Ovary (tissue), 9 donors: ENCODE results near the gene VAMP5. TPM values are rescaled to one million over a fixed set of nuclear protein-coding genes. Genes with fewer than 3 reads are reported as not detected.

Source experiments
- DNase-seq, 5 donors: peaks; one replicate each; pipeline ENCODE4 v3.0.0-alpha.2; 2019 to 2020
- H3K27ac ChIP-seq, 2 donors: fragments of 200-600 bp; one replicate each; pipeline versions ENCODE4 v1.5.1 to v1.8.0; 2019 to 2022
- H3K27me3 ChIP-seq: fragments of 200-600 bp; one replicate; pipeline ENCODE4 v1.8.0; 2022
- H3K36me3 ChIP-seq: fragments of 200-600 bp; sonication (generic); one replicate; pipeline ENCODE4 v1.5.1; 2019
- H3K4me1 ChIP-seq: one replicate; pipeline ENCODE4 v1.8.1; 2013; ENCODE audit warnings: mild to moderate bottlenecking, moderate library complexity; ENCODE audit not compliant: insufficient read depth
- H3K4me3 ChIP-seq: fragments of 200-600 bp; sonication (generic); one replicate; pipeline ENCODE4 v1.5.1; 2017
- H3K9me3 ChIP-seq, 2 donors: fragments of 200-600 bp in 1 of 2; sonication (generic) in 1 of 2; one replicate each; pipeline versions ENCODE4 v1.5.1 to v1.8.1; 2013 to 2019; ENCODE audit warnings: mild to moderate bottlenecking in 1 of 2, moderate library complexity in 1 of 2
- EP300 ChIP-seq: sonication (generic); formaldehyde crosslinking; IDR thresholded peaks from one replicate; pipeline ENCODE4 v1.6.1; 2017; ENCODE audit warnings: antibody characterized with exemption
- POLR2A ChIP-seq: fragments of 450-650 bp; IDR thresholded peaks from one replicate; pipeline ENCODE4 v1.6.1; 2017; ENCODE audit warnings: antibody characterized with exemption, mild to moderate bottlenecking, moderate library complexity
- WGBS, 3 donors: extraction: QIAGEN DNeasy Blood & Tissue Kit in 1 of 3; methylation state at CpG; one replicate each; pipeline versions ENCODE4 v1.1.5 to v1.1.7; 2013 to 2017; 5-methylcytosine and 5-hydroxymethylcytosine counted together
- intact Hi-C, 4 donors: fragments of 100-400 bp; cut with DNase I; formaldehyde crosslinking; loops; one replicate each; pipeline versions ENCODE4 v1.11.0 to v1.15.1; 2022 to 2023
- polyA plus RNA-seq, 2 donors: library from polyadenylated mRNA; stranded (reverse); fragments of 200-250 nt in 1 of 2; fragments of 350-450 nt in 1 of 2; fragmentation: Illumina TruSeq in 1 of 2; extraction: RNeasy Lipid Tissue Mini Kit (QIAGEN cat#74804) in 1 of 2; gene quantifications; one replicate each; pipeline ENCODE4 v1.2.3, GENCODE V29; 2013 to 2014
- total RNA-seq, 7 donors: library from RNA; depleted of rRNA in 2 of 7; stranded (reverse); fragments of >200 nt in 2 of 7; fragmentation: NEBNext Ultra II Directional in 3 of 7; extraction: Animal tissue kit (Norgen Biotek cat#: 25700) in 3 of 7; gene quantifications; one replicate each; pipeline versions ENCODE4 v1.1.0 to v1.2.4, GENCODE V29; 2016 to 2023
- TF ChIP-seq, protein P1 (sequence below), 3 donors: fragments of 450-650 bp in 2 of 3; fragments of 200-600 bp in 1 of 3; IDR thresholded peaks; one replicate each; pipeline versions ENCODE4 v1.5.1 to v1.8.0; 2016 to 2022; ENCODE audit warnings: antibody characterized with exemption in 3 of 3, mild to moderate bottlenecking in 1 of 3
- donor health status: DM: no; HTN: no; CAD: no; lungs with moderate emphysema.
- donor health status: DM: no; HTN: no; CAD: no.
- donor health status: Bipolar disorder and iron deficiency.
- donor health status: DM: yes; HTN: yes; CAD: no.
- donor health status: DM: no; HTN: no; CAD: no.
- donor health status: DM: yes; HTN: yes; CAD: no.

The VAMP5 gene
- total and polyA plus RNA-seq, 9 donors, result 25.6 to 99.5 (median 48.5) TPM

DNA sequence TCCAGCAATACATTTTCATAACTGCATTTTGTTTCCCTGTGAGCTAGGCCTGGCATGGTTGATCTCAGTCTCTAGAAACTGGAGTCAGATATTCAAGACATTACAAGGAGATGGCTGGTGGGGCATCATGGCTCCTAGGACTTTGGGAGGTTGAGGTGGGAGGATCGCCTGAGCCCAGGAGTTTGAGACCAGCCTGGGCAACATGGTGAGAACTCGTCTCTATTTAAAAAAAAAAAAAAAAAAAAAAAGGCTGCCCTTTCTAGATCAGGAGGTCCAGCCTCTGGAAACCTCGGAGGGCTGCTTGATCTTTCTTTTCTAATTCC, 7.2 kb upstream of the VAMP5 start:
- DNase-seq, result no peak
- WGBS, 3 donors, result 71 to 79% (median 72%) methylated on average over 3 of the region's 3 CpGs
- Histone ChIP-seq H3K9me3 (no peaks in the 10 kb centered on the region), H3K36me3 (no peaks in the 10 kb centered on the region), H3K4me3 (no peak overlapping the region), H3K27ac (no peak overlapping the region), H3K27me3 (no peaks in the 10 kb centered on the region), H3K4me1 (no peaks in the 10 kb centered on the region)
- intact Hi-C loops, result no loop called here
- TF ChIP-seq, protein P1, sequence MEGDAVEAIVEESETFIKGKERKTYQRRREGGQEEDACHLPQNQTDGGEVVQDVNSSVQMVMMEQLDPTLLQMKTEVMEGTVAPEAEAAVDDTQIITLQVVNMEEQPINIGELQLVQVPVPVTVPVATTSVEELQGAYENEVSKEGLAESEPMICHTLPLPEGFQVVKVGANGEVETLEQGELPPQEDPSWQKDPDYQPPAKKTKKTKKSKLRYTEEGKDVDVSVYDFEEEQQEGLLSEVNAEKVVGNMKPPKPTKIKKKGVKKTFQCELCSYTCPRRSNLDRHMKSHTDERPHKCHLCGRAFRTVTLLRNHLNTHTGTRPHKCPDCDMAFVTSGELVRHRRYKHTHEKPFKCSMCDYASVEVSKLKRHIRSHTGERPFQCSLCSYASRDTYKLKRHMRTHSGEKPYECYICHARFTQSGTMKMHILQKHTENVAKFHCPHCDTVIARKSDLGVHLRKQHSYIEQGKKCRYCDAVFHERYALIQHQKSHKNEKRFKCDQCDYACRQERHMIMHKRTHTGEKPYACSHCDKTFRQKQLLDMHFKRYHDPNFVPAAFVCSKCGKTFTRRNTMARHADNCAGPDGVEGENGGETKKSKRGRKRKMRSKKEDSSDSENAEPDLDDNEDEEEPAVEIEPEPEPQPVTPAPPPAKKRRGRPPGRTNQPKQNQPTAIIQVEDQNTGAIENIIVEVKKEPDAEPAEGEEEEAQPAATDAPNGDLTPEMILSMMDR (IDR thresholded peaks at IDR 0.05), result no peak
- no peak for TF ChIP-seq EP300
- no peak for TF ChIP-seq POLR2A

DNA sequence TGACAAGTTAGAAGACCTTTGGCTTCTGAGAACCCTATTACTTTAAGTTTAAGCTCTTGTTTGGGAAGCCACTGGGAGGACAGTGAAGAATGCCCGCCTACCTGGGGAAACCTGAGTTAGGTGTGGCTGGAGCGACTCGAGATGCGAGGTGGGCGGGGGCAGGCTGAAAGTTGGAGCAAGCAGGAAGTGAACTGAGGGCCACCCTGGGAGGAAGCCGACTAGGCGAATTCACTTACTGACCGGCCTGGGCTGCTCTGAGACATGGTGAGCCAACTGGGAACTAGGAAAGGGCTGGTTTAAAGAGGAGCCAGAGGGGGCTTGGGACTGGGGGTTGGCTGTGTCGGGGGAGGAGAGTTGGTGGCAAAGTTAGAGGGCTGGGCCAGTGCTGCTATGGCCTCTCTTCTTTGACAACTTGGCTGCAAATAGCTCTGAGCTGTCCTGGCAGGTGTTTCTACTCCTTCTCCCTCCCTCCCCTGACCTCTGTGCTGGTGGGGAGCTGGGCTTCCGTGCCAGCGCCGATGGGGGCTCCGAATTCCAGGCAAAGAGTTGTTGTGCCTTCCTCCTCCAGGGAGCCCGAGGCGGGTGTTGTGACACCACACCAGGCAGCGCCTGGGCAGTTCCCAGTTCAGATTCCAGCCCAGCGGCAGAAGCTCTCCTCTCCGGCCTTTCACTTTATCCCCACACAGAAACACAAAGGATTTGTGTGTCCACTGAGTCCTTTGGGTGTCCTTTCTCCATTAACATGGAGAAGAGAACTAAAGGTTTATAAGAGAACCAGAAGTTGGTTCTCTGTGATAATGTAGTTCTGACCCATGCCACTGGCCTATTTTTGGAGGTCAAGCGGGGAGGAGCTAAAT, 6.6 kb upstream of the VAMP5 start, which contains the start of gene VAMP8:
Gene VAMP8, plus strand, starts transcription at position 201 of the 857 bp plus-strand sequence. Its CDS starts 61 bp downstream, at position 262.
- intact Hi-C loops, result no loop called here
- Histone ChIP-seq H3K36me3 (no peaks in the 10 kb centered on the region), H3K4me1 (no peaks in the 10 kb centered on the region), H3K9me3 (no peaks in the 10 kb centered on the region), H3K27me3 (no peaks in the 10 kb centered on the region), H3K4me3 (peak within 1 kb of the TSS; percentile 31), H3K27ac (peak within 1 kb of the TSS in 1 of 2 donors; percentile 22)
- no peak for DNase-seq
- no peak for TF ChIP-seq POLR2A
- WGBS, 3 donors, result 42 to 47% (median 44%) methylated on average over 19 of the region's 19 CpGs

DNA sequence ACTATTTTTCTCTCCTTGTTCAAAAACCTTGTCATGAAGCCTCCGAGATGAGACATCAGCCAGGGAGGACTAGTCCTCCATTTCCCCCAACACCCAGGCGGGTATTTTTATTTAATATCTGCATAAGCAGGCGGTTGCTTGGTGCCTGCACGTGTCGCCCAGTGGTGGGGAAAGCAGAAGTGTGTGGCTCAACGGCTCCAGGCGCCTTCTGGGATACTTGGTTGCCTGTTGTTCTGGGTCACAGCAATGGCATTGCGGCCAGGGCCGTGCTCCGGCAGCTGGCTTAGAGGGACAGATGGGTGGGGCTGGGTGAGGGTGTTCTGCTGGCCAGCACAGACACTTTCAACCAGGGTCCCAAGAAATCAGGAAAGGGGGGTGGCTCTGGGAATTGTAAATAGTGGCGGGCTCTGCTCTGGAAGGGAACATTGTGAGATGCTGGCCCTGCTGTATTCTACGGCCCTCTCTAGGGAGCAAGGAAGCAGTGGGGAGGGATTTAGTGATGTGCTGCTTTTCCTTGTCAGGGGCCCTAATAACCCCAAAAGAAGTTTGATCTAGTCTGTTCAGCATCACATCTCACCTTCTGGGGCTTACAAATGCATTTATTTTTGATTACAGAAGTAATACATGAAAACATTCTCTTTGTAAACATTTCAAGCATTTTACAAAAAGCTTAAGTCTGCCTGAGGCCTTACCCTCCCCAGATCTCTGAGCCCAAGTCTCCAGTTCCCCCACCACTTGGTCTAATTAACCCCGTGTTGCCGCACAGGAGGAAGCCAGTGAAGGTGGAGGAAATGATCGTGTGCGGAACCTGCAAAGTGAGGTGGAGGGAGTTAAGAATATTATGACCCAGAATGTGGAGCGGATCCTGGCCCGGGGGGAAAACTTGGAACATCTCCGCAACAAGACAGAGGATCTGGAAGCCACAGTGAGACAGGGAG, 5.7 kb upstream of the VAMP5 start:
- no peaks in the 10 kb centered on the region for H3K9me3 ChIP-seq
- H3K4me3 ChIP-seq, result peak overlapping the region; percentile 31
- DNase-seq, result peak in 1 of 5 donors; percentile 41
- intact Hi-C loops, result no loop called here
- peak overlapping the region in 1 of 2 donors; percentile 39 for H3K27ac ChIP-seq
- H3K4me1 ChIP-seq, result no peaks in the 10 kb centered on the region
- no peaks in the 10 kb centered on the region for H3K27me3 ChIP-seq
- 66 to 80% (median 72%) methylated on average over 19 of the region's 19 CpGs for WGBS, 3 donors
- no peak for TF ChIP-seq POLR2A
- no peak for TF ChIP-seq EP300
- TF ChIP-seq, protein P1 (IDR thresholded peaks at IDR 0.05), result no peak
- no peaks in the 10 kb centered on the region for H3K36me3 ChIP-seq

DNA sequence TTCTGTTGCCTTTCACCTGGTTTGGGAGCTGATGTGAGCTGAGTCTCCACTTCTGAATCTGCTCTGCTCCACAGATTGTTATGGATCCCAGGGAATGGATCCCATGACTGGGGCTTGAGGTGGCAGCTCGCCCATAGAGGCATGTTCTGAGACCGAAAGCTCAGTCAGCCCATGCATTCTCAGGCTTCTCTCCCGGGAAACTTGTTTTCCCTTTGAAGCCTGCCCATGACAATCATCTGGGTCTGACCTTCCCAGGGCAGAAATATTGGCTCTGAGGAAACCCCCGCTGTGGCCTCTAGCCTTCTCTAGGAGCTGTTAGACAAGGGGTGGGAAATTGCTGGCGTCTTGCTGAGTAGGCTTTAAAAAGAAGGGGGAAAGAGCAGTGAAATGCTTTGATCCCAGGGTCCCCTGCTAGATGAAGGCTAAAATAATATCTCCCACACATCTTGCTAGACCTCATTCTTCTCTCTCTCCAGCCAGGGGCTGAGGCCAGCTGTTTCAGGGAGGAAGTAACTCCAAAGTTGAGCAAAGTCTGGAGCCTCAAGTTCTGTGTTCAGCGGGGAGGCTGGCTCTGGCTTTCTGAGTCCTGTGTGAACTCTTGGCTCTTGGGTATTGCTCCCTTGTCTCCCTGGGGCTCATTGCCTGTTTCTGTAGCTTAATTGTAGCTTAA, 4.8 kb upstream of the VAMP5 start:
- no peak for DNase-seq
- peak overlapping the region in 1 of 2 donors; percentile 39 for H3K27ac ChIP-seq
- H3K4me3 ChIP-seq, result no peak overlapping the region
- H3K36me3 ChIP-seq, result no peaks in the 10 kb centered on the region
- intact Hi-C loops, result no loop called here
- H3K27me3 ChIP-seq, result no peaks in the 10 kb centered on the region
- TF ChIP-seq EP300 (no peak), POLR2A (no peak)
- TF ChIP-seq, protein P1 (IDR thresholded peaks at IDR 0.05), result no peak
- H3K4me1 ChIP-seq, result no peaks in the 10 kb centered on the region
- no peaks in the 10 kb centered on the region for H3K9me3 ChIP-seq
- WGBS, 3 donors, result 38 to 47% (median 39%) methylated on average over 6 of the region's 6 CpGs
